ENCODE measurements around the gene PLLP.

The PLLP gene, protein sequence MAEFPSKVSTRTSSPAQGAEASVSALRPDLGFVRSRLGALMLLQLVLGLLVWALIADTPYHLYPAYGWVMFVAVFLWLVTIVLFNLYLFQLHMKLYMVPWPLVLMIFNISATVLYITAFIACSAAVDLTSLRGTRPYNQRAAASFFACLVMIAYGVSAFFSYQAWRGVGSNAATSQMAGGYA

DNA sequence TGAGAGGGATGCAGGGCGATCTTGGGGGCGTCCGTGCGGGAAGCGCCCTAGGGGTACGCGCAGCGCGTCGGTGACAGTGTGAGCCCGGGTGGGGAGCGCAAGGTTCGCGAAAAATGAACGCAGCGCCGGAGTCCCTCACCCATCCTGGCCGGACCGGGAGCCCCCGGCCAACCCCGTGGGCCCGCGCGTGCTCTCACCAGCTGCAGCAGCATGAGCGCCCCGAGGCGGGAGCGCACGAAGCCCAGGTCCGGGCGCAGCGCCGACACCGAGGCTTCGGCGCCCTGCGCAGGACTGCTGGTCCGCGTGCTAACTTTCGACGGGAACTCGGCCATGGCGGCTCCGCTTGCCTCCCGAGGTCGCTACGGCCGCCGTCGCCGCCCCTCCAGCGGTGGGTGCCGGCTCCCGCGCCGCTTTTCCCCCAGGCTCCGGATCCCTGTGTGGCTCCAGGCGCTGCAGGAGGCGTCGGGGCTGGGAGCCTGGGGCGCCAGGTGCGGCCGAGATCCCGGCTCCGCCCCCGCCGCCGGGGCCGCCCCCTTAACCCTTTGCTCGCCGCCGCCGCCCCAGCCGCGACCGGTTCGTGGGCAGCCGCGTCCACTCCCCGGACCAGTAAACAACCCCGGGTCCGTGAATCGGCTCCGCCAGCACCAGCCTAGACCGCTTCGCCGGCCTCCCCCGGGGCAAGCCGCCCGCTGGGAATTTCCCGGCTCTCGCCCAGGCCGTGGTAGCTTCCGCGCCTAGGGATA, at the start of gene PLLP:
Gene PLLP (minus strand): TSS at position 464 of the 743 bp plus-strand sequence. CDS start 132 bp downstream, at position 332.
- peak within 1 kb of the TSS; percentile 52 for H3K4me3 ChIP-seq (ENCODE audit: low read depth, low read length)
- TF ChIP-seq, protein P1, sequence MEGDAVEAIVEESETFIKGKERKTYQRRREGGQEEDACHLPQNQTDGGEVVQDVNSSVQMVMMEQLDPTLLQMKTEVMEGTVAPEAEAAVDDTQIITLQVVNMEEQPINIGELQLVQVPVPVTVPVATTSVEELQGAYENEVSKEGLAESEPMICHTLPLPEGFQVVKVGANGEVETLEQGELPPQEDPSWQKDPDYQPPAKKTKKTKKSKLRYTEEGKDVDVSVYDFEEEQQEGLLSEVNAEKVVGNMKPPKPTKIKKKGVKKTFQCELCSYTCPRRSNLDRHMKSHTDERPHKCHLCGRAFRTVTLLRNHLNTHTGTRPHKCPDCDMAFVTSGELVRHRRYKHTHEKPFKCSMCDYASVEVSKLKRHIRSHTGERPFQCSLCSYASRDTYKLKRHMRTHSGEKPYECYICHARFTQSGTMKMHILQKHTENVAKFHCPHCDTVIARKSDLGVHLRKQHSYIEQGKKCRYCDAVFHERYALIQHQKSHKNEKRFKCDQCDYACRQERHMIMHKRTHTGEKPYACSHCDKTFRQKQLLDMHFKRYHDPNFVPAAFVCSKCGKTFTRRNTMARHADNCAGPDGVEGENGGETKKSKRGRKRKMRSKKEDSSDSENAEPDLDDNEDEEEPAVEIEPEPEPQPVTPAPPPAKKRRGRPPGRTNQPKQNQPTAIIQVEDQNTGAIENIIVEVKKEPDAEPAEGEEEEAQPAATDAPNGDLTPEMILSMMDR (IDR thresholded peaks at IDR 0.05; ENCODE audit: insufficient read depth, low read depth, low read length, missing control alignments): no peak
- peak; percentile 37 for DNase-seq (ENCODE audit: low read depth)

DNA sequence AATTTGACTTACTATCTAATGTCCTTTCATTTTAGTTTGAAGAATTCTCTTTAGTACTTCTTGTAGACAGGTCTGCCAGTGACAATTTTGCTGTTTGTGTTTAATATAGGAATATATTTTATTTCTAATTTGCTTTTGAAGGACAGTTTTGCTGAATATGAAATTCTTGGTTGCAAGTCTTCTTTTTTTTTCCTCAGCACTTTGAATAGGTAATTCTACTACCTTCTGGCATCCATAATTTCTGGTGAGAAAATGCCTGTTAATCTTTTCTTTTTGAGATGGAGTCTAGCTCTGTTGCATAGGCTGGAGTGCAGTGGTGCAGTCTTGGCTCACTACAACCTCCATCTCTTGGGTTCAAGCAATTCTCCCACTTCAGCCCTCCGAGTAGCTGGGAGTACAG, 48.9 kb upstream of the PLLP start:
- no peak overlapping the region for H3K4me3 ChIP-seq (ENCODE audit: low read depth, low read length)
- TF ChIP-seq, protein P1 (IDR thresholded peaks at IDR 0.05; ENCODE audit: insufficient read depth, low read depth, low read length, missing control alignments): no peak
- DNase-seq (ENCODE audit: low read depth): no peak

DNA sequence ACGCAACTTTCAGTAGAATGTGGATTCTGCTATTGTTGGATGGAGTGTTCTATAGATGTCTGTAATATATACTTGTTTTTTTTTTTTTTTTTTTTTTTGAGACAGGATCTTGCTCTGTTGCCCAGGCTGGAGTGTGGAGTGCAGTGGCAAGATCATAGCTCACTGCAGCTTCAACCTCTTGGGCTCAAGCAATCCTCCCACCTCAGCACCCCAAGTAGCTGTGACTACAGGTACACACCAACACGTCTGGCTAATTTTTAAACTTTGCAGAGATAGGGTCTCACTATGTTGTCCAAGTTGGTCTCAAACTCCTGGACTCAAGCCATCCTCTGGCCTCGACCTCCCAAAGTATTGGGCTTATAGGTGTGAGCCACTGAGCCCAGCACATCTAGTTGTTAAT, 46.9 kb upstream of the PLLP start:
- H3K4me3 ChIP-seq (ENCODE audit: low read depth, low read length): no peak overlapping the region
- TF ChIP-seq, protein P1 (IDR thresholded peaks at IDR 0.05; ENCODE audit: insufficient read depth, low read depth, low read length, missing control alignments): no peak
- no peak for DNase-seq (ENCODE audit: low read depth)

DNA sequence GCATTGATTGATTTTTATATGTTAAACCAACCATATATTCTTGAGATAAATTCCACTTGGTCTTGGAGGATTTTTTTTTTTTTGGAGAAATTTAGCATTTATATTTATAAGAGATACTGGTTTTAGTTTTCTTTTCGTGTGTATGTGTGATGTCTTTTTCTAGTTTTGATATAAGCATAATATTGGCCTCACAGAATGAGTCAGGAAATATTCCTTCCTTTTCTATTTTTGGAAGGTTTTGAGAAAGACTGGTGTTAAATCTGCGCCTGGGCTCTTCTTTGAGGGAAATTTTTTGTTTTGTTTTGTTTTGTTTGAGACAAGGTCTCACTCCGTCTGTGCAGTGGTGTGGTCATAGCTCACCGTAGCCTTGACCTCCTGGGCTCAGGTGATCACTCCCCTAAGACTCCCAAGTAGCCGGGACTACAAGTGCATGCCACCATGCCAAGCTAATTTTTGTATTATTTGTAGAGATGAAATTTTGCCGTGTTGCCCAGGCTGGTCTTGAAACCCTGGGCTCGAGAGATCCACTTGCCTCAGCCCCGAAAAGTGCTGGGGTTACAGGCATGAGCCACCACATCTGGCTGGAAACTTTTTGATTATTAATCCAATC, 45.4 kb upstream of the PLLP start:
- no peak for DNase-seq (ENCODE audit: low read depth)
- TF ChIP-seq, protein P1 (IDR thresholded peaks at IDR 0.05; ENCODE audit: insufficient read depth, low read depth, low read length, missing control alignments): no peak
- H3K4me3 ChIP-seq (ENCODE audit: low read depth, low read length): no peak overlapping the region

DNA sequence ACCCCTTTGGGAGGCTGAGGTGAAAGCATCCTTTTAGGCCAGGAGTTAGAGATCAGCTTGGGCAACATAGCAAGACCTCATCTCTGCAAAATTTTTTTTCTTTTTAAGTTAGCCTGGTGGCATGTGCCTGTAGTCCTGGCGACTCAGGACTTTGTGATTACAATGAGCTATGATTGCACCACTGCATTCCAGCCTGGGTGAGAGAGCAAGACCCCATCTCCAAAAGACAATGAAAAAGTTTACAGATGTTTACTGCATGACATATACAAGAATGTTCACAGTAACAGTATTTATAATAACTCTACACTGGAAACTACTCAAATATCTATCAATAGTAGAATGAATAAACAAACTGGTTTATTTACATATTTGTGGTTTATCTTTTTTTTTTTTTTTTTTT, 41.0 kb upstream of the PLLP start:
- TF ChIP-seq, protein P1 (IDR thresholded peaks at IDR 0.05; ENCODE audit: insufficient read depth, low read depth, low read length, missing control alignments): no peak
- H3K4me3 ChIP-seq (ENCODE audit: low read depth, low read length): no peak overlapping the region
- DNase-seq (ENCODE audit: low read depth): no peak

DNA sequence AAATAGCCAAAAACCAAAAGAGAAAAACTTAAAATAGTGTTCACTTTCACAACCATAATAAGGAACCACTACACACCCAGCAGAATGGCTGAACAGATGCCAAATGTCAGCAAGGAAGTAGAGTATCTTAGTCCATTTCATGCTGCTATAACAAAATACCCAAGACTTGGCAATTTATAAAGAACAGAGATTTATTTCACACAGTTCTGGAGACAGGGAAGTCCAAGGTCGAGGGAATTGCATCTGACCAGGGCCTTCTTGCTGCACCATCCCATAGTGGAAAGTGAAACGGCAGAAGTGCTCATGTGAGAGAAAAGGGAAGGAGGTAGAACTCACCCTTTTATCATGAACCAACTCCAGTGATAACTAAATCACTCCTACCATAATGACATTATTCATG, 40.3 kb upstream of the PLLP start:
- TF ChIP-seq, protein P1 (IDR thresholded peaks at IDR 0.05; ENCODE audit: insufficient read depth, low read depth, low read length, missing control alignments): no peak
- no peak overlapping the region for H3K4me3 ChIP-seq (ENCODE audit: low read depth, low read length)
- no peak for DNase-seq (ENCODE audit: low read depth)

Measured in GM12865 (cell line).